AG04449 (cell line): Measurements from ENCODE around the gene CYFIP2.

Source experiments
- CTCF ChIA-PET: fragments of 350-600 bp; formaldehyde crosslinking; extraction: SDS; loops from one replicate; lab custom pipeline; 2021; ENCODE audit warnings: antibody characterized with exemption; lab: Yijun Ruan, JAX
- POLR2A ChIA-PET: fragments of 400-600, 350-600 bp; formaldehyde crosslinking; extraction: SDS; loops from one replicate; lab custom pipeline; 2020; ENCODE audit warnings: antibody characterized with exemption, inconsistent platforms; lab: Yijun Ruan, JAX
- DNase-seq: peaks from one replicate; pipeline ENCODE4 v3.0.0-alpha.2; 2010; ENCODE audit warnings: low read depth, low spot score
- H3K4me3 ChIP-seq: 2 replicates; pipeline ENCODE4 v1.5.1; 2011; ENCODE audit warnings: low read depth, mild to moderate bottlenecking, control low read depth, low read length
- TF ChIP-seq, protein P1 (sequence below): IDR thresholded peaks from one replicate; pipeline ENCODE4 v1.5.1; 2011; ENCODE audit warnings: mild to moderate bottlenecking, moderate library complexity, low read length, control low read depth, inconsistent platforms; ENCODE audit not compliant: insufficient read depth; ENCODE audit errors: missing control alignments

The CYFIP2 gene

DNA sequence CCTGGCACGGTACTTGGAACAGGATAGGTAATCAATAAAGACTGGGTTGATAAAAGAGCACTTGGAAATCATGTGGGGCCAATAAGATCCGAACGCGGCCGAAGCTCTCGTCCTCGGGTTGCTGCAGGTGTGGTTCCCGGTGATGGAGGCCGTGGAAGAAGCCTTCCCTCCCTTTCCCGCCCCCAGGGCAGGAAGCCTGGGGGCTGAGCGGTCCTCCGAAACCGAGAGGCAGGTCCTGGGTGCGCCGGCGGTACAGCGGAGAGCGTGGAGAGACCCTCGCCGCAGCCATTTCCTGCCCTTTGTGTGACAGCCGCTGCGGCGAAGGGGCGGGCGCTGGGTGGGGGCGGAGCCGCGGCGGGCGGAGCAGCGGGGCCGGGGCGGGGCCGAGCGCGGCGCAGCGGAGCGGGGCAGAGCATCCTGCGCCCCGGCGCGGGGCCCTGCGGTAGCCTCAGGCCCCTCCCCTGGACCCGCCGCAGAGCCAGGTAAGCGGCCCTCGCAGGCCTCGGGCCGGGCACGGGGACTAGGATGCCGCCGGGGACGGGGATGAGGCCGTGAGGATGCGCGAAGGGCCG is at the start of gene CYFIP2:
TSS of gene CYFIP2 (plus strand) at position 410 of the 572 bp plus-strand sequence. CDS start 19,239 bp downstream, outside the sequence.
- TF ChIP-seq, protein P1, sequence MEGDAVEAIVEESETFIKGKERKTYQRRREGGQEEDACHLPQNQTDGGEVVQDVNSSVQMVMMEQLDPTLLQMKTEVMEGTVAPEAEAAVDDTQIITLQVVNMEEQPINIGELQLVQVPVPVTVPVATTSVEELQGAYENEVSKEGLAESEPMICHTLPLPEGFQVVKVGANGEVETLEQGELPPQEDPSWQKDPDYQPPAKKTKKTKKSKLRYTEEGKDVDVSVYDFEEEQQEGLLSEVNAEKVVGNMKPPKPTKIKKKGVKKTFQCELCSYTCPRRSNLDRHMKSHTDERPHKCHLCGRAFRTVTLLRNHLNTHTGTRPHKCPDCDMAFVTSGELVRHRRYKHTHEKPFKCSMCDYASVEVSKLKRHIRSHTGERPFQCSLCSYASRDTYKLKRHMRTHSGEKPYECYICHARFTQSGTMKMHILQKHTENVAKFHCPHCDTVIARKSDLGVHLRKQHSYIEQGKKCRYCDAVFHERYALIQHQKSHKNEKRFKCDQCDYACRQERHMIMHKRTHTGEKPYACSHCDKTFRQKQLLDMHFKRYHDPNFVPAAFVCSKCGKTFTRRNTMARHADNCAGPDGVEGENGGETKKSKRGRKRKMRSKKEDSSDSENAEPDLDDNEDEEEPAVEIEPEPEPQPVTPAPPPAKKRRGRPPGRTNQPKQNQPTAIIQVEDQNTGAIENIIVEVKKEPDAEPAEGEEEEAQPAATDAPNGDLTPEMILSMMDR: no peak
- CTCF ChIA-PET: interaction anchor here (1.0 to 7.4 kb wide), 3 partner anchors 13 to 25 kb away, joined by 3 to 74 read pairs (median 3); no protein-coding TSS in a partner anchor
- POLR2A ChIA-PET: no interaction called here
- no peak for DNase-seq
- H3K4me3 ChIP-seq: peak within 1 kb of the TSS; percentile 67

DNA sequence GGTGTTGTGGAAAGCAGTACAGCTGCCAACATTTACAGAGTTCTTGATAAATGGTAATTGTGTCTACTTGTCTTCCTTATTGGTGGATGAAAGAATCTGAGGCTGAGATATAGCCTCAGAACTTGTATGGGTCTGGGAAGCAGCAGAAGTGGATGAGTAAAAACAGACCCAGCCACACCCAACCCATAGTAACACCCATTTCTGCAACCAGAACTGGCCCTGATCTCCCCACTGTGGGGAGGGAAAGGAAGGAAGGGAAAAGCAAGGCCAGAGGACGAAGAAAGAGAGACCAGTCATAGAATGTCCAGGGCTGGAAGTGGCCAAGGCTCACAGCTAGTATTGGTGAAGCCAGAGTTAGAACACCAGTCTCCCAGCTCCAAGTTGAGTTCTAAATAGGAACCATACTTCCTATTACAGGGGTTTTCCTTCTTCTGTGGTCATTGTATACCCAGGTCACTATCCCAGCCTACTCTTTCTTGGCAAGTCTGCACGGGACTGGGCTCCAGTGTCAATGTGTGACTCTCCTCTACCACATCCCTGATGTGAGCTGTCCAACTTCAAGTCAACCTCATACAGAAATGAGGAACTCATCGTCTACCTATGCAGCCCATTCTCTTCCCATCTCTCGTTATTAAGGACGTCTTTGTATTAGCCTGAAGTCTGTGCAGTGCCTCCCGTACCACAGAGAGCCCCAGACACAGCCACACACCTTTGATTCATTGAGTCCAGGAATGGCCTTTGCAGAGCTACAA is 49.4 kb upstream of the CYFIP2 start:
- TF ChIP-seq, protein P1: no peak
- no peak for DNase-seq
- H3K4me3 ChIP-seq: no peak overlapping the region
- CTCF ChIA-PET: no interaction called here
- POLR2A ChIA-PET: no interaction called here

DNA sequence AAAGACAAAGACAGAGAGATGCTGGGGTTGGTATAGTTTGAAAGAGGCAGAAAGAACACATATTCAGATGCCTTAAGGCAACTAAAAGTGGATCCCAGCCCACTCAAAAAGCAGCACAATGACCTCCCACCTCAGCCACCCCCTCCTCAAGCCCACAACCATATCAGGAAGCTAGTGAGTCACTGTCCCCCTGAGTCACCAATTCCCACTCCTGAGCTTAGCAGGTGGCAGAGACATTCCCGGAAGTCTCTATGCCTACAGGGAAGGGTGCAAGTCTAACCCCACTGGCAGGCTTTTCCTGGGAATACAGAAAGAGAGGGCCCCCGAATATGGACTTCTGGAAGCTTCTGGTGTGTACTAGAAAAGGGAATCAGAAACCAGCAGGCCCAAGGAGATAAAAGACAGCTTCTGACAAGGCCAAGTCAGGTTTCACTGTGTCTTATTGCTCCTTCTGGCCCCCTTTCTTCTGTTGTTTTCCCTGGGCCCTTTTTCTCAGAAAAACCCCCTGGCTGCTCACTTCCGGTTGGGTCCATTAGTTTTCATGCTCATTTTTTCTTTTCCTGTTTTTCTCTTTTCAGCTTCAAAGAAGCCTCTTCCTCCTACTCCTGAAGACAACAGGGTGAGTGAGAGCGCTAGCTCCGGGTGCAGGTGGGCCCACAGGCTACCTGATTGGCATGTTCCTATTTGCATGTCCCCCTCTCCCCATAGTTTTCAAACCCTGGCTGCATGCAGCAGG is 48.5 kb upstream of the CYFIP2 start:
- ChIA-PET CTCF (no interaction called here), POLR2A (no interaction called here)
- no peak for DNase-seq
- TF ChIP-seq, protein P1: no peak
- H3K4me3 ChIP-seq: no peak overlapping the region

DNA sequence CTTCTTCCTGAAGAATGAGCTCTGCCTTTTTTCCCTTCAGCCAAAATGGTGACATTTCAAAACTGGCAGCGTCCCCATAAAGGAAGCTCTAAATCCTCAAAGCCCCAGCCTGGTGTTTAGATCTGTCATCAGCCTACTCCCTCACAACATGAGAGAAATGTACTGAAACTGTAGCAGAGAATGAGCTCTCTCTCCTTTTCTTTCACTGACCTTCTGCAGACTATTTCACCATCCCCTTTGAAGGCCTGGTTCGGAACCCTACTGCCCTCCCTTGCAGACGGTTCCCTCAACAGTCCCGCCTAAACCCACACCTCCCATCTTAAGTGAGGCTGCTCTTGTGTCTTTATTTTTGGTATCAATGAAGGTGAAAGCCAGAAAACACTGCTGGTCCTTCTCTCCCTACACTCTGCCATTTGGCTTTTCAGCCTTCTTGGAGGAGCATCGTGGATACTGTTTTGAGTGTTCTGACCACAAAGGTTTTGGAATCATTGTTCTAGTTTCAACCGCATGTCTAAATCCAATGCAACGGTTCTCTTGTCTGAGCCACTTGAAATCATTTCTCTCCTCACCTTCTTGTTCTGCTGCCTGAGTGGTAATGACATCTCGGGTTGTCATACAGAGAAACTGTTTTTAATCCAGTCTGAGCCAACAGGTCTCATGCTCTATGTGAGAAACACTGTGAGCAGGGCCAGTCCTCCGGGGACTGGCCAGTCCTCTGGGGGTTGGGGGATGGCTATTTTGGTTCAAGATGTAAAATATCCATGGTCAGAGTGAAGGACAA is 46.2 kb upstream of the CYFIP2 start:
- CTCF ChIA-PET: no interaction called here
- POLR2A ChIA-PET: interaction anchor here (0.7 kb wide), 1 partner anchor 511 kb away, joined by 4 read pairs; no protein-coding TSS in a partner anchor
- no peak overlapping the region for H3K4me3 ChIP-seq
- TF ChIP-seq, protein P1: no peak
- no peak for DNase-seq

DNA sequence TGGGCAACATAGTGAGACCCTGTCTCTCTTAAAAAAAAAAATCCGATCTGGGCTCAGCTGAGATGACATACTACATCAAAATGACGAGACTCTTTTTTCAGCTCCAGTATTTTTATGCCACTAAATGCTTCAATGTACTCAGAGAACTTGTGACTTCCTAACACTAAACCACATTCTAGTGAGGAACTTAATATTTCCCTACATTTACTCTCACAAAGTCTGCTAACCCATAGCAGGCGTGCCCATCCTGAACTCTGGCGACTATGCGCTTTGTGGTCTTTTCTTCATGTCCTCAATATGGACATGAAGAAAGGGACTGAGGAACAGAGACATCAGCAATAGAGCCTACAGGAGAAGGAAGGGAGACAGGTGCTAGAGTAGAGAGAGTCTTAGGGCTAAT is 44.0 kb upstream of the CYFIP2 start:
- TF ChIP-seq, protein P1: no peak
- ChIA-PET POLR2A (no interaction called here), CTCF (no interaction called here)
- DNase-seq: no peak
- H3K4me3 ChIP-seq: no peak overlapping the region
